B cell (primary cell): Measurements from ENCODE around the gene BAG3. TPM values are rescaled to one million over a fixed set of nuclear protein-coding genes. Genes with fewer than 3 reads are reported as not detected.

ENCODE experiments used
- ATAC-seq: fragments of 200-7000 bp; cut with Tn5 transposase; one replicate; pipeline ENCODE4 v1.10.0; 2021; ENCODE audit warnings: low read depth, mild to moderate bottlenecking, moderate number of reproducible peaks, moderate library complexity
- CTCF ChIA-PET: fragments of 350-600 bp; sonication (Branson Sonifier 250); formaldehyde crosslinking; loops from one replicate; lab custom pipeline; 2021; ENCODE audit warnings: antibody characterized with exemption, inconsistent platforms; lab: Charles Lee
- POLR2A ChIA-PET: fragments of 350-600 bp; sonication (Branson Sonifier 250); formaldehyde crosslinking; loops from one replicate; lab custom pipeline; 2021; ENCODE audit warnings: antibody characterized with exemption; lab: Charles Lee
- DNase-seq: peaks from one replicate; pipeline ENCODE4 v3.0.0; 2013
- H2AFZ ChIP-seq: 2 replicates; pipeline ENCODE4 v1.6.1; 2012; ENCODE audit warnings: mild to moderate bottlenecking, low read depth, low read length; ENCODE audit not compliant: insufficient read depth, poor library complexity, severe bottlenecking
- H3K27ac ChIP-seq, 2 donors: 1 replicate in 1 of 2; 2 replicates in 1 of 2; pipeline ENCODE4 v1.5.1; 2012 to 2013; ENCODE audit warnings: low read length in 2 of 2, mild to moderate bottlenecking in 2 of 2, moderate library complexity in 1 of 2
- H3K27me3 ChIP-seq, 4 experiments: fragments of 200-600 bp in 1 of 4; sonication (generic) in 1 of 4; replicated peaks in 1 of 4; 1 replicate in 2 of 4; 2 replicates in 2 of 4; pipeline versions ENCODE4 v1.6.1 to v1.7.0; 2013 to 2016; ENCODE audit warnings: low read length in 3 of 4, mild to moderate bottlenecking in 2 of 4, mixed read lengths in 1 of 4, moderate library complexity in 1 of 4; ENCODE audit not compliant: insufficient read depth in 4 of 4, control insufficient read depth in 3 of 4; ENCODE audit errors: control extremely low read depth in 1 of 4
- H3K36me3 ChIP-seq, 2 experiments: replicated peaks in 1 of 2; 1 replicate in 1 of 2; 2 replicates in 1 of 2; pipeline versions ENCODE4 v1.6.1 to v1.7.1; 2013; ENCODE audit warnings: low read length in 1 of 2; ENCODE audit not compliant: insufficient read depth in 2 of 2, control insufficient read depth in 1 of 2; ENCODE audit errors: control extremely low read depth in 1 of 2, extremely low read depth in 1 of 2
- H3K4me1 ChIP-seq, 2 donors: fragments of 200-600 bp in 1 of 2; sonication (generic) in 1 of 2; 1 replicate in 1 of 2; 2 replicates in 1 of 2; pipeline versions ENCODE4 v1.5.1 to v1.6.1; 2013 to 2017; ENCODE audit warnings: low read length in 2 of 2; ENCODE audit not compliant: control insufficient read depth in 2 of 2, insufficient read depth in 2 of 2
- H3K4me2 ChIP-seq: replicated peaks from 2 replicates; pipeline ENCODE3; 2012; ENCODE audit warnings: mild to moderate bottlenecking, low read depth, low read length; ENCODE audit not compliant: poor library complexity, severe bottlenecking
- H3K4me3 ChIP-seq, 5 experiments: fragments of 200-600 bp in 1 of 5; sonication (generic) in 1 of 5; 1 replicate in 3 of 5; 2 replicates in 2 of 5; pipeline versions ENCODE4 v1.5.1 to v1.7.0; 2011 to 2016; ENCODE audit warnings: low read length in 4 of 5, mild to moderate bottlenecking in 4 of 5, low read depth in 2 of 5, control low read depth in 1 of 5, moderate library complexity in 1 of 5; ENCODE audit not compliant: insufficient read depth in 1 of 5; ENCODE audit errors: control extremely low read depth in 1 of 5, extremely low read depth in 1 of 5
- H3K79me2 ChIP-seq: fragments of 200-600 bp; sonication (generic); one replicate; pipeline ENCODE4 v1.6.0; 2016; ENCODE audit warnings: low read length; ENCODE audit not compliant: control insufficient read depth, insufficient read depth
- H3K9ac ChIP-seq: fragments of 200-600 bp; sonication (generic); 2 replicates; pipeline ENCODE4 v1.6.1; 2017; ENCODE audit warnings: mild to moderate bottlenecking, low read length, moderate library complexity
- H3K9me3 ChIP-seq, 3 donors: one replicate each; pipeline versions ENCODE4 v1.6.1 to v1.7.1; 2013; ENCODE audit warnings: low read length in 2 of 3; ENCODE audit not compliant: control insufficient read depth in 2 of 3, insufficient read depth in 1 of 3; ENCODE audit errors: control extremely low read depth in 1 of 3
- H4K20me1 ChIP-seq: 2 replicates; pipeline ENCODE4 v1.6.0; 2012; ENCODE audit warnings: mild to moderate bottlenecking, low read length; ENCODE audit not compliant: insufficient read depth, control insufficient read depth, poor library complexity, severe bottlenecking
- H3K27ac Mint-ChIP-seq: one replicate; pipeline ENCODE4 v1.8.0; 2021; ENCODE audit warnings: mixed read lengths
- H3K27me3 Mint-ChIP-seq: one replicate; pipeline ENCODE4 v1.8.0; 2021; ENCODE audit warnings: mixed read lengths
- H3K4me1 Mint-ChIP-seq: one replicate; pipeline ENCODE4 v1.8.0; 2021; ENCODE audit warnings: mixed read lengths
- H3K4me3 Mint-ChIP-seq: one replicate; pipeline ENCODE4 v1.8.0; 2021; ENCODE audit warnings: mixed read lengths
- H3K9me3 Mint-ChIP-seq: one replicate; pipeline ENCODE4 v1.8.0; 2022; ENCODE audit warnings: mixed read lengths; ENCODE audit not compliant: insufficient read depth
- CTCF ChIP-seq: fragments of 200-600 bp; IDR thresholded peaks from one replicate; pipeline ENCODE4 v1.8.0; 2022; ENCODE audit warnings: antibody characterized with exemption, mild to moderate bottlenecking
- EZH2 ChIP-seq: IDR thresholded peaks from 2 replicates; pipeline ENCODE4 v1.6.1; 2012; ENCODE audit warnings: borderline replicate concordance, low read depth, mild to moderate bottlenecking, moderate library complexity, low read length; ENCODE audit not compliant: insufficient read depth, poor library complexity, severe bottlenecking
- WGBS: methylation state at CpG from one replicate; pipeline ENCODE4 v1.1.5; 2013; ENCODE audit warnings: missing lambda C conversion rate; ENCODE audit not compliant: insufficient coverage; 5-methylcytosine and 5-hydroxymethylcytosine counted together
- intact Hi-C: fragments of 100-400 bp; cut with micrococcal nuclease; formaldehyde crosslinking; loops from one replicate; pipeline ENCODE4 v1.10.0; 2022
- polyA plus RNA-seq: library from polyadenylated mRNA; depleted of rRNA; stranded (reverse); fragments of >200 nt; gene quantifications from 2 replicates; pipeline ENCODE4 v1.2.3, GENCODE V29; 2012
- total RNA-seq, 2 donors: library from RNA; stranded (reverse); fragments of 120-200 nt in 1 of 2; gene quantifications; 1 replicate in 1 of 2; 2 replicates in 1 of 2; pipeline versions ENCODE4 v1.2.3 to v1.2.4, GENCODE V29; 2013 to 2022

The BAG3 gene
- total and polyA plus RNA-seq, 2 donors (not counting 1 experiment from before 2014, with no cell fraction given) = 3.9 to 7.4 TPM

- no peak for ATAC-seq
- H3K4me3 Mint-ChIP-seq = no peak overlapping the region
- no peaks in the 10 kb centered on the region for H3K9me3 Mint-ChIP-seq
- Histone ChIP-seq H3K27me3 (no peaks in the 10 kb centered on the region), H3K4me3 (no peak overlapping the region), H3K9ac (no peak overlapping the region), H2AFZ (no peak overlapping the region), H3K4me1 (no peaks in the 10 kb centered on the region), H3K79me2 (no peaks in the 10 kb centered on the region), H3K36me3 (no peaks in the 10 kb centered on the region), H3K4me2 (no peak overlapping the region), H3K9me3 (no peaks in the 10 kb centered on the region), H4K20me1 (no peaks in the 10 kb centered on the region), H3K27ac (no peak overlapping the region)
- CTCF ChIA-PET = no interaction called here
- no peaks in the 10 kb centered on the region for H3K27me3 Mint-ChIP-seq
- intact Hi-C loops = no loop called here
- no peak for DNase-seq
- POLR2A ChIA-PET = no interaction called here
- TF ChIP-seq EZH2 (no peak), CTCF (no peak)
- H3K27ac Mint-ChIP-seq = no peak overlapping the region
- H3K4me1 Mint-ChIP-seq = no peaks in the 10 kb centered on the region
- 71% methylated on average over 1 of the region's 3 CpGs for WGBS
Observed at GRCh38 chr10:119633538-119634218, 17.5 kb upstream of the BAG3 start.

- Mint-ChIP-seq H3K27me3 (no peaks in the 10 kb centered on the region), H3K9me3 (no peaks in the 10 kb centered on the region), H3K4me1 (no peaks in the 10 kb centered on the region), H3K4me3 (no peak overlapping the region), H3K27ac (no peak overlapping the region)
- no peaks in the 10 kb centered on the region for H3K79me2 ChIP-seq
- TF ChIP-seq CTCF = no peak
- no peak for TF ChIP-seq EZH2
- no peaks in the 10 kb centered on the region for H3K27me3 ChIP-seq
- H3K4me1 ChIP-seq = no peaks in the 10 kb centered on the region
- H3K9me3 ChIP-seq = no peaks in the 10 kb centered on the region
- no peak overlapping the region for H3K4me3 ChIP-seq
- no peak for ATAC-seq
- no peak overlapping the region for H3K27ac ChIP-seq
- H3K36me3 ChIP-seq = no peaks in the 10 kb centered on the region
- intact Hi-C loops = no loop called here
- no peak for DNase-seq
- ChIA-PET CTCF (no interaction called here), POLR2A (no interaction called here)
- WGBS = 60% methylated on average over 1 of the region's 1 CpG
- H3K4me2 ChIP-seq = no peak overlapping the region
- no peak overlapping the region for H3K9ac ChIP-seq
- no peaks in the 10 kb centered on the region for H4K20me1 ChIP-seq
- H2AFZ ChIP-seq = no peak overlapping the region
Observed at GRCh38 chr10:119634219-119634544, 17.0 kb upstream of the BAG3 start.
